ENCODE results near the gene ZC3H8.

ZC3H8 gene

GRCh38 chr2:112195167-112195766 lies 59.6 kb downstream of the ZC3H8 start:
- DNase-seq (ENCODE audit: low spot score): no peak

GRCh38 chr2:112194482-112194881 lies 60.4 kb downstream of the ZC3H8 start:
- DNase-seq (ENCODE audit: low spot score): no peak

- DNase-seq (ENCODE audit: low spot score): no peak
Measured at GRCh38 chr2:112194028-112194427, 60.8 kb downstream of the ZC3H8 start.

GRCh38 chr2:112189001-112189556 lies 65.8 kb downstream of the ZC3H8 start:
- no peak for DNase-seq (ENCODE audit: low spot score)

GRCh38 chr2:112187805-112188596 lies 66.8 kb downstream of the ZC3H8 start:
- DNase-seq (ENCODE audit: low spot score): peak; percentile 78

- DNase-seq (ENCODE audit: low spot score): no peak
Measured at GRCh38 chr2:112187046-112187715, 67.7 kb downstream of the ZC3H8 start.

GRCh38 chr2:112185131-112185530 lies 69.7 kb downstream of the ZC3H8 start:
- no peak for DNase-seq (ENCODE audit: low spot score)

- no peak for DNase-seq (ENCODE audit: low spot score)
Measured at GRCh38 chr2:112184121-112184520, 70.7 kb downstream of the ZC3H8 start.

GRCh38 chr2:112183327-112184025 lies 71.4 kb downstream of the ZC3H8 start:
- DNase-seq (ENCODE audit: low spot score): no peak

GRCh38 chr2:112182581-112183034 lies 72.2 kb downstream of the ZC3H8 start:
- no peak for DNase-seq (ENCODE audit: low spot score)

GRCh38 chr2:112181571-112182290 lies 73.1 kb downstream of the ZC3H8 start:
- peak; percentile 31 for DNase-seq (ENCODE audit: low spot score)

- no peak for DNase-seq (ENCODE audit: low spot score)
Measured at GRCh38 chr2:112175958-112176573, 78.8 kb downstream of the ZC3H8 start.

GRCh38 chr2:112175333-112175732 lies 79.5 kb downstream of the ZC3H8 start:
- DNase-seq (ENCODE audit: low spot score): no peak

GRCh38 chr2:112174383-112174782 lies 80.5 kb downstream of the ZC3H8 start:
- DNase-seq (ENCODE audit: low spot score): no peak

GRCh38 chr2:112173646-112174319 lies 81.1 kb downstream of the ZC3H8 start:
- DNase-seq (ENCODE audit: low spot score): no peak

- no peak for DNase-seq (ENCODE audit: low spot score)
Measured at GRCh38 chr2:112170495-112170894, 84.3 kb downstream of the ZC3H8 start.

GRCh38 chr2:112168422-112169124 lies 86.3 kb downstream of the ZC3H8 start:
- DNase-seq (ENCODE audit: low spot score): no peak

GRCh38 chr2:112166806-112167499 lies 87.9 kb downstream of the ZC3H8 start:
- DNase-seq (ENCODE audit: low spot score): no peak

GRCh38 chr2:112165296-112165695 lies 89.5 kb downstream of the ZC3H8 start:
- DNase-seq (ENCODE audit: low spot score): no peak
